ENCODE results near the gene KDM8. TPM values are rescaled to one million over a fixed set of nuclear protein-coding genes. Genes with fewer than 3 reads are reported as not detected.

The KDM8 gene
- total RNA-seq, 1 donor from 2014 or later, result 2.1 TPM

DNA sequence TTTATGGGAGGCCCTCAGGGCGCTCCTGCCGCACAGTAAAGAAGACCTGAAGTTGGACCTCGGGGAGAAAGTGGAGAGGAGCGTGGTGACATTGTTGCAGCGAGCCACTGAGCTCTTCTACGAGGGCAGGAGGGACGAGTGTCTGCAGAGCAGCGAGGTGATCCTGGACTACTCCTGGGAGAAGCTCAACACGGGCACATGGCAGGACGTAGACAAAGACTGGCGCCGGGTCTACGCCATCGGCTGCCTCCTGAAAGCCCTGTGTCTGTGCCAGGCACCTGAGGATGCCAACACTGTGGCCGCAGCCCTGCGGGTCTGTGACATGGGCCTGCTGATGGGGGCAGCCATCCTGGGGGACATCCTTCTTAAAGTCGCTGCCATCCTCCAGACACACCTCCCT lies 6.8 kb downstream of the KDM8 start:
- Histone ChIP-seq H3K9ac (ENCODE audit: low read depth in 1 of 3, low read length in 3 of 3) (no peak overlapping the region), H3K4me3 (ENCODE audit: low read length in 3 of 3) (no peak overlapping the region), H3K27ac (ENCODE audit: low read depth, low read length) (no peak overlapping the region), H3K36me3 (ENCODE audit: control insufficient read depth in 3 of 3, insufficient read depth in 3 of 3, low read length in 3 of 3) (peaks cover 18 to 21% (median 20%) of the 10 kb centered on the region in 3 donors), H3K9me3 (ENCODE audit: control insufficient read depth in 3 of 3, low read length in 3 of 3) (no peaks in the 10 kb centered on the region), H3K27me3 (ENCODE audit: control insufficient read depth in 3 of 3, insufficient read depth in 3 of 3, low read length in 3 of 3) (no peaks in the 10 kb centered on the region), H3K4me1 (ENCODE audit: control insufficient read depth in 3 of 3, insufficient read depth in 3 of 3, low read length in 3 of 3) (peaks cover 11 to 21% (median 21%) of the 10 kb centered on the region in 3 donors)

DNA sequence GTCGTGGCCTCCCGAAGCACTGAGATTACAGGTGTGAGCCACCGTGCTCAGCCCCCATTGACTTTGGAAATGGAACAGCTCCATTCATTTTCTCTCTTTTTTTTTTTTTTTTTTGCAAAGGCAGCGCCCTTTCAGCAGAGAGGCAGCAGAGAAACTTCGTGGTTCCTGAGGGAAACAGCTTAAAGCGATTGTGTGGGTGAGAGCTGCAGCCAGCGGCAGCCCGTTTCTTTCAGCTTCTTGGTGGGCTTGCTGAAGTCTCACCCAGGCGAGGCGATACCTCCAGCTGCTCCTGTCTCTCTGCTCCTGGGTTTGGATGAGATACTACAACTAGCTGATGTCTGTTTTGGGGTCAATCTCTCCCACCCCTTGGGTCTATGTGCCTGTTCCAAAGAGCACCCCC lies 7.7 kb downstream of the KDM8 start:
- Histone ChIP-seq H3K4me3 (ENCODE audit: low read length in 3 of 3) (no peak overlapping the region), H3K36me3 (ENCODE audit: control insufficient read depth in 3 of 3, insufficient read depth in 3 of 3, low read length in 3 of 3) (peaks cover 18 to 25% (median 20%) of the 10 kb centered on the region in 3 donors), H3K4me1 (ENCODE audit: control insufficient read depth in 3 of 3, insufficient read depth in 3 of 3, low read length in 3 of 3) (peaks cover 5 to 13% (median 13%) of the 10 kb centered on the region in 3 donors), H3K9ac (ENCODE audit: low read depth in 1 of 3, low read length in 3 of 3) (no peak overlapping the region), H3K9me3 (ENCODE audit: control insufficient read depth in 3 of 3, low read length in 3 of 3) (no peaks in the 10 kb centered on the region), H3K27ac (ENCODE audit: low read depth, low read length) (no peak overlapping the region), H3K27me3 (ENCODE audit: control insufficient read depth in 3 of 3, insufficient read depth in 3 of 3, low read length in 3 of 3) (no peaks in the 10 kb centered on the region)

- no peaks in the 10 kb centered on the region for H3K27me3 ChIP-seq (ENCODE audit: control insufficient read depth in 3 of 3, insufficient read depth in 3 of 3, low read length in 3 of 3)
- peak overlapping the region in 1 of 3 donors; percentile 54 for H3K9ac ChIP-seq (ENCODE audit: low read depth in 1 of 3, low read length in 3 of 3)
- H3K27ac ChIP-seq (ENCODE audit: low read depth, low read length), result no peak overlapping the region
- H3K4me1 ChIP-seq (ENCODE audit: control insufficient read depth in 3 of 3, insufficient read depth in 3 of 3, low read length in 3 of 3), result peaks cover 14 to 25% (median 22%) of the 10 kb centered on the region in 3 donors
- H3K4me3 ChIP-seq (ENCODE audit: low read length in 3 of 3), result no peak overlapping the region
- H3K9me3 ChIP-seq (ENCODE audit: control insufficient read depth in 3 of 3, low read length in 3 of 3), result no peaks in the 10 kb centered on the region
- H3K36me3 ChIP-seq (ENCODE audit: control insufficient read depth in 3 of 3, insufficient read depth in 3 of 3, low read length in 3 of 3), result peaks cover 16 to 30% (median 27%) of the 10 kb centered on the region in 3 donors
Measured at GRCh38 chr16:27214084-27214961, 11.0 kb downstream of the KDM8 start.

DNA sequence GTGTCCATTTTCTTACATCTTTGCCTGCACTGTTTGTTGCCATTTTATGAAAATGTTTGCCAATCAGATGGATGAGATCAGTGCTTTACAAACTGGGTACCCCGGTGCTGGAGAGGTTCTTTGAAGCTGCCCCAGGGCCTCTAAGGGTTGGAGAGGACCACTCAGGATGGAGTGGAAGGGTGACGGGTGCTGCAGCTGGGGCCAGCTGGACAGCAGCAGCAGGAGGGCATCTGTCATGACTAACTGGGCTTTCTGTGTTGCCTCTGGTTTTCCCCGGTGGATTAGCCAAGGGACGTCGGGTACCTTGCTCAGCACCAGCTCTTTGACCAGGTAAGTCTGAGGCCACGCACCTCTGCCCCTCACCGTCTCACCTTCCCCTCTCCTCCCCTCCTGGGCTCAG lies 12.3 kb downstream of the KDM8 start:
- H3K4me3 ChIP-seq (ENCODE audit: low read length in 3 of 3), result no peak overlapping the region
- H3K9ac ChIP-seq (ENCODE audit: low read depth in 1 of 3, low read length in 3 of 3), result no peak overlapping the region
- H3K9me3 ChIP-seq (ENCODE audit: control insufficient read depth in 3 of 3, low read length in 3 of 3), result no peaks in the 10 kb centered on the region
- peaks cover 14 to 23% (median 22%) of the 10 kb centered on the region in 3 donors for H3K36me3 ChIP-seq (ENCODE audit: control insufficient read depth in 3 of 3, insufficient read depth in 3 of 3, low read length in 3 of 3)
- H3K27ac ChIP-seq (ENCODE audit: low read depth, low read length), result no peak overlapping the region
- H3K27me3 ChIP-seq (ENCODE audit: control insufficient read depth in 3 of 3, insufficient read depth in 3 of 3, low read length in 3 of 3), result no peaks in the 10 kb centered on the region
- peaks cover 14 to 25% (median 22%) of the 10 kb centered on the region in 3 donors for H3K4me1 ChIP-seq (ENCODE audit: control insufficient read depth in 3 of 3, insufficient read depth in 3 of 3, low read length in 3 of 3)

- H3K27ac ChIP-seq (ENCODE audit: low read depth, low read length), result no peak overlapping the region
- H3K9me3 ChIP-seq (ENCODE audit: control insufficient read depth in 3 of 3, low read length in 3 of 3), result no peaks in the 10 kb centered on the region
- peaks cover 14 to 25% (median 22%) of the 10 kb centered on the region in 3 donors for H3K4me1 ChIP-seq (ENCODE audit: control insufficient read depth in 3 of 3, insufficient read depth in 3 of 3, low read length in 3 of 3)
- H3K36me3 ChIP-seq (ENCODE audit: control insufficient read depth in 3 of 3, insufficient read depth in 3 of 3, low read length in 3 of 3), result peaks cover 9 to 20% (median 17%) of the 10 kb centered on the region in 3 donors
- H3K27me3 ChIP-seq (ENCODE audit: control insufficient read depth in 3 of 3, insufficient read depth in 3 of 3, low read length in 3 of 3), result no peaks in the 10 kb centered on the region
- H3K4me3 ChIP-seq (ENCODE audit: low read length in 3 of 3), result no peak overlapping the region
- H3K9ac ChIP-seq (ENCODE audit: low read depth in 1 of 3, low read length in 3 of 3), result no peak overlapping the region
Measured at GRCh38 chr16:27216297-27216885, 13.1 kb downstream of the KDM8 start.

DNA sequence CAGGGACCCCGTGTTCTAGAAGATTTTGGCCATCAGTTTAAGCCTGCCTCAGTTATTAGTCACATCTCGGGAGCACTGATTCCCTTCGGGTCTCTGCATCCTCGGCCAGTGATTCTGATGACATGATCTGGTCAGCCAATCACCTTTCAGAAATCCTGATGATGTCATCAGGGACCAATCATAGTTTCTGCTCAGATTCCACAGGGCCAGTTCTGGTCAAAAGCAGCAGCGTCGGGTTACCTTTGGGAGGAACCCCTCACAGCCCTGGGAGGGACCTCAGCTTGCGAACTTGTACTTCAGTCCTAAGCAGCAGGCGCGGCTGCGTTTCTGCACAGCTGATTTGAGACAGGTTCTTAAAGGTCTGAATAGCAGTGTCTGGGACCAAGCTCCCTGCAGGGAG lies 13.9 kb downstream of the KDM8 start:
- Histone ChIP-seq H3K27ac (ENCODE audit: low read depth, low read length) (no peak overlapping the region), H3K9me3 (ENCODE audit: control insufficient read depth in 3 of 3, low read length in 3 of 3) (no peaks in the 10 kb centered on the region), H3K36me3 (ENCODE audit: control insufficient read depth in 3 of 3, insufficient read depth in 3 of 3, low read length in 3 of 3) (peaks cover 8 to 21% (median 17%) of the 10 kb centered on the region in 3 donors), H3K4me3 (ENCODE audit: low read length in 3 of 3) (no peak overlapping the region), H3K27me3 (ENCODE audit: control insufficient read depth in 3 of 3, insufficient read depth in 3 of 3, low read length in 3 of 3) (no peaks in the 10 kb centered on the region), H3K9ac (ENCODE audit: low read depth in 1 of 3, low read length in 3 of 3) (peak overlapping the region in 1 of 3 donors; percentile 33), H3K4me1 (ENCODE audit: control insufficient read depth in 3 of 3, insufficient read depth in 3 of 3, low read length in 3 of 3) (peaks cover 18 to 31% (median 26%) of the 10 kb centered on the region in 3 donors)

DNA sequence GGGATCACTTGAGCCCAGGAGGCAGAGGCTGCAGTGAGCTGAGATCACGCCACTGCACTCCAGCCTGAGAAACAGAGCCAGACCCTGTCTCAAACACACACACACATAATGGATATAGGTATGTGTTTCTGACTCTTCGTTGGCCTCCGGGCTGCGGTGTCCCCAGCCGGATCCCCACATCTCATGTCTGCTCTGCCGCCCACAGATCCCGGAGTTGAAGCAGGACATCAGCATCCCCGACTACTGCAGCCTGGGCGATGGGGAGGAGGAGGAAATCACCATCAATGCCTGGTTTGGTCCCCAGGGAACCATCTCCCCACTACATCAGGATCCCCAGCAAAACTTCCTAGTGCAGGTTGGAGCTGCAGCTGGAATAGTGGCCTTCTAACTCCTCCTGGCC lies 15.4 kb downstream of the KDM8 start:
- H3K27ac ChIP-seq (ENCODE audit: low read depth, low read length), result no peak overlapping the region
- no peak overlapping the region for H3K9ac ChIP-seq (ENCODE audit: low read depth in 1 of 3, low read length in 3 of 3)
- no peaks in the 10 kb centered on the region for H3K27me3 ChIP-seq (ENCODE audit: control insufficient read depth in 3 of 3, insufficient read depth in 3 of 3, low read length in 3 of 3)
- H3K4me1 ChIP-seq (ENCODE audit: control insufficient read depth in 3 of 3, insufficient read depth in 3 of 3, low read length in 3 of 3), result peaks cover 33 to 44% (median 41%) of the 10 kb centered on the region in 3 donors
- H3K4me3 ChIP-seq (ENCODE audit: low read length in 3 of 3), result no peak overlapping the region
- H3K36me3 ChIP-seq (ENCODE audit: control insufficient read depth in 3 of 3, insufficient read depth in 3 of 3, low read length in 3 of 3), result peaks cover 8 to 19% (median 17%) of the 10 kb centered on the region in 3 donors
- no peaks in the 10 kb centered on the region for H3K9me3 ChIP-seq (ENCODE audit: control insufficient read depth in 3 of 3, low read length in 3 of 3)

- H3K4me1 ChIP-seq (ENCODE audit: control insufficient read depth in 3 of 3, insufficient read depth in 3 of 3, low read length in 3 of 3), result peaks cover 34 to 41% (median 39%) of the 10 kb centered on the region in 3 donors
- H3K4me3 ChIP-seq (ENCODE audit: low read length in 3 of 3), result no peak overlapping the region
- H3K36me3 ChIP-seq (ENCODE audit: control insufficient read depth in 3 of 3, insufficient read depth in 3 of 3, low read length in 3 of 3), result peaks cover 8 to 19% (median 17%) of the 10 kb centered on the region in 3 donors
- H3K27me3 ChIP-seq (ENCODE audit: control insufficient read depth in 3 of 3, insufficient read depth in 3 of 3, low read length in 3 of 3), result no peaks in the 10 kb centered on the region
- H3K9me3 ChIP-seq (ENCODE audit: control insufficient read depth in 3 of 3, low read length in 3 of 3), result no peaks in the 10 kb centered on the region
- H3K27ac ChIP-seq (ENCODE audit: low read depth, low read length), result no peak overlapping the region
- no peak overlapping the region for H3K9ac ChIP-seq (ENCODE audit: low read depth in 1 of 3, low read length in 3 of 3)
Measured at GRCh38 chr16:27219161-27219560, 15.8 kb downstream of the KDM8 start.

DNA sequence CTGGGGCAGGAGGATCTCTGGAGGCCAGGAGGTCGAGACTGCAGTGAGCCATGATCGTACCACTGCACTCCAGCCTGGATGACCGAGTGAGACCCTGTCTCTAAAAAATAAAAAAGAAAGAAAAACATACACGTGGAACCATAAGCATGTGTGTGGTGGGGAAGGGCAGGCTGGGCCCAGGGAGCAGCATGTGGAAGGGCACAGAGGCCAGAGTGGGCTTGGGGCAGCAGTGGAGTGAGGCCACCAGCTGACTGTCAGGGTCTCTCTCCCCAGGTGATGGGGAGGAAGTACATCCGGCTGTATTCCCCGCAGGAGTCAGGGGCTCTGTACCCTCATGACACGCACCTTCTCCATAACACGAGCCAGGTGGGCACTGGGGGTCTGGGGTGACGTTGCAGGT lies 16.8 kb downstream of the KDM8 start:
- no peaks in the 10 kb centered on the region for H3K27me3 ChIP-seq (ENCODE audit: control insufficient read depth in 3 of 3, insufficient read depth in 3 of 3, low read length in 3 of 3)
- H3K36me3 ChIP-seq (ENCODE audit: control insufficient read depth in 3 of 3, insufficient read depth in 3 of 3, low read length in 3 of 3), result peaks cover 12 to 17% (median 17%) of the 10 kb centered on the region in 3 donors
- no peaks in the 10 kb centered on the region for H3K9me3 ChIP-seq (ENCODE audit: control insufficient read depth in 3 of 3, low read length in 3 of 3)
- peaks cover 29 to 32% (median 32%) of the 10 kb centered on the region in 3 donors for H3K4me1 ChIP-seq (ENCODE audit: control insufficient read depth in 3 of 3, insufficient read depth in 3 of 3, low read length in 3 of 3)
- no peak overlapping the region for H3K27ac ChIP-seq (ENCODE audit: low read depth, low read length)
- no peak overlapping the region for H3K9ac ChIP-seq (ENCODE audit: low read depth in 1 of 3, low read length in 3 of 3)
- H3K4me3 ChIP-seq (ENCODE audit: low read length in 3 of 3), result no peak overlapping the region

DNA sequence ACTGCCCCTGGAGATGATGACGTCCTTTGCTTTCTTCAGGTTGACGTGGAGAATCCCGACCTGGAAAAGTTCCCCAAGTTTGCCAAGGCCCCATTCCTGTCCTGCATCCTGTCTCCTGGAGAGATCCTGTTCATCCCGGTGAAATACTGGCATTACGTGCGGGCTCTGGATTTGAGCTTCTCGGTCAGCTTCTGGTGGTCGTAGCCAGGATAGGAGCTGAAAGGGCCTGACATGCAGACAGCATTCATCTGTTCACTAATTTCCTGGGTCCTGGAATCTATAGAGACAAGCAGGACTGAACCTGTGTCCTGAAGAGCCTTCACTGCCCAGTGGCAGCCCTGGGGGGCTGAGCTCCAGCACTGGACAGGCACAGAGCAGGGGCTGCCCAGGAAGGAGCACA lies 17.2 kb downstream of the KDM8 start:
- Histone ChIP-seq H3K9ac (ENCODE audit: low read depth in 1 of 3, low read length in 3 of 3) (no peak overlapping the region), H3K27me3 (ENCODE audit: control insufficient read depth in 3 of 3, insufficient read depth in 3 of 3, low read length in 3 of 3) (no peaks in the 10 kb centered on the region), H3K4me1 (ENCODE audit: control insufficient read depth in 3 of 3, insufficient read depth in 3 of 3, low read length in 3 of 3) (peaks cover 29 to 32% (median 32%) of the 10 kb centered on the region in 3 donors), H3K4me3 (ENCODE audit: low read length in 3 of 3) (no peak overlapping the region), H3K36me3 (ENCODE audit: control insufficient read depth in 3 of 3, insufficient read depth in 3 of 3, low read length in 3 of 3) (peaks cover 12 to 17% (median 17%) of the 10 kb centered on the region in 3 donors), H3K9me3 (ENCODE audit: control insufficient read depth in 3 of 3, low read length in 3 of 3) (no peaks in the 10 kb centered on the region), H3K27ac (ENCODE audit: low read depth, low read length) (no peak overlapping the region)

Measured in skeletal muscle tissue (tissue), 4 donors.